ENCODE measurements around the gene NEIL1. TPM values are rescaled to one million over a fixed set of nuclear protein-coding genes. Genes with fewer than 3 reads are reported as not detected.
"Not testable (repeated sequence)": the region's sequence is repeated elsewhere in the genome, so short reads cannot be mapped to it uniquely, and the experiment has no call there.

Gene NEIL1
- total and polyA plus RNA-seq, 2 donors: 30.8 to 77.9 TPM

DNA sequence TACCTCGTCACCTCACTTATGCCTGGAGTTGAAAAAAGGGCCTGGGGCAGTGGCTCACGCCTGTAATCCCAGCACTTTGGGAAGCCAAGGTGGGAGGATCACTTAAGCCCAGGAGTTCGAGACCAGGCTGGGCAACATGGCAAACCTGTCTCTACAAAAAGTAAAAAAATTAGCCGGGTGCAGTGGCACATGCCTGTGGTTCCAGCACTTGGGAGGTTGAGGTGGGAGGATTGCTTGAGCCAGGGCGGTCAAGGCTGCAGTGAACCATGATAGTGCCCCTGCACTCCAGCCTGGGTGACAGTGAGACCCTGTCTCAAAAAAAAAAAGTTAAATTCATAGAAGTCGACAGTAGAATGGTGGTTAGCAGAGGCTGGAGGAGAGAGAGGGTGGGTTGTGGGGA, 4.6 kb upstream of the NEIL1 start:
- Histone ChIP-seq H3K36me3 (ENCODE audit: control insufficient read depth in 2 of 2, insufficient read depth in 2 of 2, low read length in 1 of 2) (peaks cover 23 to 31% of the 10 kb centered on the region in 2 donors), H3K4me1 (ENCODE audit: control insufficient read depth in 2 of 2, insufficient read depth in 2 of 2, low read length in 2 of 2) (peaks cover 5 to 6% of the 10 kb centered on the region in 2 donors), H3K27me3 (ENCODE audit: control insufficient read depth in 2 of 2, insufficient read depth in 1 of 2, low read length in 1 of 2) (peaks cover 0 to 4% of the 10 kb centered on the region in 2 donors), H3K27ac (ENCODE audit: low read depth in 1 of 2, low read length in 1 of 2) (no peak overlapping the region), H3K4me3 (ENCODE audit: low read length in 2 of 2) (no peak overlapping the region), H3K9me3 (ENCODE audit: control insufficient read depth in 2 of 2, insufficient read depth in 1 of 2, low read length in 1 of 2) (no peaks in the 10 kb centered on the region)
- 98% methylated on average over 6 of the region's 6 CpGs for WGBS
- DNase-seq (ENCODE audit: low read depth in 6 of 9, low spot score in 9 of 9): no peak

DNA sequence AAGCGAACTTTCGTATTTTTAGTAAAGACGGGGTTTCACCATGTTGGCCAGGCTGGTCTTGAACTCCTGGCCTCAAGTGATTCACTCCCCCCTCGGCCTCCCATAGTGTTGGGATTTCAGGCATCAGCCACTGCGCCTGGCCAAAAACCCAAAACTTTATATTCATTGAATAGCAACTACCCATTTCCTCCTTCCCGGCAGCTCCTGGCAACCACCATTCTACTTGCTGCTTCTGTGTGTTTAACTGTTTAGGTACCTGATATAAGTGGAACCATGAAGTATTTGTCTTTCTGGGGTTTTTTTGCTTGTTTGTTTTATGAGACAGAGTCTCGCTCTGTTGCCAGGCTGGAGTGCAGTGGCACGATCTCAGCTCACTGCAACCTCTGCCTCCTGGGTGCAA, 2.9 kb upstream of the NEIL1 start:
- H3K27ac ChIP-seq (ENCODE audit: low read depth in 1 of 2, low read length in 1 of 2); DNase-seq (ENCODE audit: low read depth in 6 of 9, low spot score in 9 of 9); H3K9me3 ChIP-seq (ENCODE audit: control insufficient read depth in 2 of 2, insufficient read depth in 1 of 2, low read length in 1 of 2); H3K4me3 ChIP-seq (ENCODE audit: low read length in 2 of 2): not testable (repeated sequence)
- H3K27me3 ChIP-seq (ENCODE audit: control insufficient read depth in 2 of 2, insufficient read depth in 1 of 2, low read length in 1 of 2): peaks cover 0 to 20% of the 10 kb centered on the region in 2 donors
- 66% methylated on average over 8 of the region's 8 CpGs for WGBS
- peaks cover 13 to 16% of the 10 kb centered on the region in 2 donors for H3K4me1 ChIP-seq (ENCODE audit: control insufficient read depth in 2 of 2, insufficient read depth in 2 of 2, low read length in 2 of 2)
- H3K36me3 ChIP-seq (ENCODE audit: control insufficient read depth in 2 of 2, insufficient read depth in 2 of 2, low read length in 1 of 2): peaks cover 23 to 26% of the 10 kb centered on the region in 2 donors

DNA sequence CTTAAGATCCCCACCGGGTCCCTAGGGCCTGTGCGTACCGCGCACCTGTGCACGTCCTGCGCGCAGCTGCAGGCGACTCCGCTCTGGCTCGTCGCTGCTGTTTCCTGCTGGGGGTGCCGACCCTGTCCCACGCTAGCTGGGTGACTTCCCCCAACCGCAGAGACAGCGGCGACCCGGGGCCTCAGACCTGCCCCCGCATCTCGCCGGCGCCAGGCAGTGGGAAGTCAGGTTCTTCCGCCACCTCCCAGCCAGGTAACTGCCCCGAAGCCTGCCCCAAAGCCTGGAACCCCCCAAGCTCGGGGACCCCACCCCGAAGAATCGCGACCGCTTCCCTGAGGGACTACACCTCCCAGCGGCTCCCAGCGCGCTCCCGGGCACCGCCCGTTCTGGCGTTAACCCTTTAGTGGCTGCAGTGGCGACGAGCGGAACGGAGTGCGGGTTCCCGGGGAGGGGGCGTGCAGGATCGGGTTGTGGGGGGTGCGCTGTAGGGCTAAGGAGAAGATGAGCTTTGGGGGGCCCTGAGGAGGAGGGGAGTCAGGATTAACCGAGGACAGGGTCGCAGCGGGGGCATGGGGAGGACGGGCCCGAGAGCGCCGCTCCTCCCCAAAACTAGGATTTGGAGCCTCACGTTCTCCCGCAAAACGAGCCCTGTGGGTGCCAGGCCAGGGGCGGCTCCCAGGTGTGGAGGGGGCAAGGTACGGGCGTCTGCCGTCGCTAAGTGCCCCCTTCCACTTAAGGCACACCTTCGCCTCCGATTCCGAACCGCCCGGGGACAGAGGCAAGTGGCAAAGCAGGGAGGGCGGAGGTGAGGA, 589 bp downstream of the NEIL1 start:
- Histone ChIP-seq H3K9me3 (ENCODE audit: control insufficient read depth in 2 of 2, insufficient read depth in 1 of 2, low read length in 1 of 2) (peaks cover 3 to 21% of the 10 kb centered on the region in 2 donors), H3K27me3 (ENCODE audit: control insufficient read depth in 2 of 2, insufficient read depth in 1 of 2, low read length in 1 of 2) (peaks cover 0 to 23% of the 10 kb centered on the region in 2 donors), H3K27ac (ENCODE audit: low read depth in 1 of 2, low read length in 1 of 2) (peak overlapping the region; percentile 76 to 81), H3K4me1 (ENCODE audit: control insufficient read depth in 2 of 2, insufficient read depth in 2 of 2, low read length in 2 of 2) (peaks cover 25 to 34% of the 10 kb centered on the region in 2 donors), H3K4me3 (ENCODE audit: low read length in 2 of 2) (peak overlapping the region; percentile 77 to 86), H3K36me3 (ENCODE audit: control insufficient read depth in 2 of 2, insufficient read depth in 2 of 2, low read length in 1 of 2) (peaks cover 1 to 4% of the 10 kb centered on the region in 2 donors)
- peak in 7 of 9 donors; percentile 65 to 90 (median 73) for DNase-seq (ENCODE audit: low read depth in 6 of 9, low spot score in 9 of 9)
- under 1% methylated on average over 65 of the region's 65 CpGs for WGBS

DNA sequence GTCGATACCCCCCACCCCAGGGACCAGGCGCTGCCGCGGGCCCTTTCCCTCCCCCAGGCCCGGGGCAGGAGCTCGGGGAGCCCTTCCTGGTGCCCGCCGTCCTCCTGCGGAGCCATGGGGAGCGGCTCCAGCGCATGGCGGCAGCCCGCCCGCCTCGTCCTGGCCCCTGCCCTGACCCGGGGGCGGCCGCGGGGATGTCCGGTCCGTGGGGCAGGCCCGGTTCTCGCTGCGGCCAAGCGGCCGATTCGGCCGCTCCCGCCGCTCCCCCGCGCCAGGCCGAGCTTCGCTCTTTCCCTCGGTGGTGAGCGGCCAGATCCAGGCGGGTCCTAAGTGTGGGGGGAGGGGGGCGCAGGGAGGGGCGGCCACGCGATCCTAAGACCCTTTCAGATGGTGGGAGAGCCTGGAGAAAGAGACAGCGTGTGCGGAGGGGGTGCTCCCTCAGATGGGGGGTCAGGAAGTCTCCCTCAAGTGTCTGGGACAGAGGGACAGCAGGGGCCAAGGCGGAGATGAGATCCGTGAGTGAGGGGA, 1.3 kb downstream of the NEIL1 start:
- H3K27ac ChIP-seq (ENCODE audit: low read depth in 1 of 2, low read length in 1 of 2): peak overlapping the region in 1 of 2 donors; percentile 36
- DNase-seq (ENCODE audit: low read depth in 6 of 9, low spot score in 9 of 9): no peak
- WGBS: 3% methylated on average over 45 of the region's 45 CpGs
- peaks cover 3 to 21% of the 10 kb centered on the region in 2 donors for H3K9me3 ChIP-seq (ENCODE audit: control insufficient read depth in 2 of 2, insufficient read depth in 1 of 2, low read length in 1 of 2)
- peak overlapping the region; percentile 77 to 86 for H3K4me3 ChIP-seq (ENCODE audit: low read length in 2 of 2)
- peaks cover 0 to 23% of the 10 kb centered on the region in 2 donors for H3K27me3 ChIP-seq (ENCODE audit: control insufficient read depth in 2 of 2, insufficient read depth in 1 of 2, low read length in 1 of 2)
- H3K36me3 ChIP-seq (ENCODE audit: control insufficient read depth in 2 of 2, insufficient read depth in 2 of 2, low read length in 1 of 2): peaks cover 4 to 5% of the 10 kb centered on the region in 2 donors
- H3K4me1 ChIP-seq (ENCODE audit: control insufficient read depth in 2 of 2, insufficient read depth in 2 of 2, low read length in 2 of 2): peaks cover 25 to 34% of the 10 kb centered on the region in 2 donors

DNA sequence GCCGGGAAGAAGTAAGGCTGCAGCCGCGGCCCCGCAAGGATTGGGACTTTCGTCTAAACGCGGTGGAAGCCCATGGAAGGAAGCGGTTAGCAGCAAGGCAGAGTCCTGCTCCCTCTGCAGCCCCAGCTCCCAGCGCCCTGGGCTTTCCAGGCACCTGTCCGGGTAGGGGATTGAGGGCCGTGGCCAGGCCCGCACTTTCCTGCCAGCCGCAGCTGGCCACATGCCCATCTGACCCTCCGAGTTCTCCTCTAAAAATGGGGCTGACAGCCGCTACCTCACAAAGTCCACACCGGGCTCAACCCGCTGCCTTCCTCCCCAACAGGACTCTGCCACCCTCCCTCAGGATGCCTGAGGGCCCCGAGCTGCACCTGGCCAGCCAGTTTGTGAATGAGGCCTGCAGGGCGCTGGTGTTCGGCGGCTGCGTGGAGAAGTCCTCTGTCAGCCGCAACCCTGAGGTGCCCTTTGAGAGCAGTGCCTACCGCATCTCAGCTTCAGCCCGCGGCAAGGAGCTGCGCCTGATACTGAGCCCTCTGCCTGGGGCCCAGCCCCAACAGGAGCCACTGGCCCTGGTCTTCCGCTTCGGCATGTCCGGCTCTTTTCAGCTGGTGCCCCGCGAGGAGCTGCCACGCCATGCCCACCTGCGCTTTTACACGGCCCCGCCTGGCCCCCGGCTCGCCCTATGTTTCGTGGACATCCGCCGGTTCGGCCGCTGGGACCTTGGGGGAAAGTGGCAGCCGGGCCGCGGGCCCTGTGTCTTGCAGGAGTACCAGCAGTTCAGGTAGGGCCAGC, 1.9 kb downstream of the NEIL1 start:
- peak overlapping the region; percentile 77 to 86 for H3K4me3 ChIP-seq (ENCODE audit: low read length in 2 of 2)
- H3K4me1 ChIP-seq (ENCODE audit: control insufficient read depth in 2 of 2, insufficient read depth in 2 of 2, low read length in 2 of 2): peaks cover 25 to 34% of the 10 kb centered on the region in 2 donors
- DNase-seq (ENCODE audit: low read depth in 6 of 9, low spot score in 9 of 9): peak in 1 of 9 donors; percentile 36
- H3K36me3 ChIP-seq (ENCODE audit: control insufficient read depth in 2 of 2, insufficient read depth in 2 of 2, low read length in 1 of 2): peaks cover 4 to 5% of the 10 kb centered on the region in 2 donors
- peaks cover 0 to 23% of the 10 kb centered on the region in 2 donors for H3K27me3 ChIP-seq (ENCODE audit: control insufficient read depth in 2 of 2, insufficient read depth in 1 of 2, low read length in 1 of 2)
- peaks cover 3 to 21% of the 10 kb centered on the region in 2 donors for H3K9me3 ChIP-seq (ENCODE audit: control insufficient read depth in 2 of 2, insufficient read depth in 1 of 2, low read length in 1 of 2)
- H3K27ac ChIP-seq (ENCODE audit: low read depth in 1 of 2, low read length in 1 of 2): no peak overlapping the region
- WGBS: 57% methylated on average over 46 of the region's 46 CpGs

DNA sequence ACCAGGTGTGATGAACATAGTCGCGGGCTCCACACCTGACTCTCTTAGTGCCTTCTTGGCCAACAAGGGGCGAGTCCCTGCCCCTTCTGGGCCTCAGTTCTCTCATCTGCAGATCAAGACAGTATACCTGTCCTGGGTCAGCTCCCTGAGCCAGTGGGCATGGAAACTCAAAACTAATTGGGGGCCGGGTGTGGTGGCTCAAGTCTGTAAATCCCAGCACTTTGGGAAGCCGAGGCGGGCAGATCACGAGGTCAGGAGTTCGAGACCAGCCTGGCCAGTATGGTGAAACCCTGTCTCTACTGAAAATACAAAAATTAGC, 2.5 kb downstream of the NEIL1 start:
- peaks cover 3 to 21% of the 10 kb centered on the region in 2 donors for H3K9me3 ChIP-seq (ENCODE audit: control insufficient read depth in 2 of 2, insufficient read depth in 1 of 2, low read length in 1 of 2)
- H3K4me3 ChIP-seq (ENCODE audit: low read length in 2 of 2): peak overlapping the region in 1 of 2 donors; percentile 77
- not testable (repeated sequence) for H3K27ac ChIP-seq (ENCODE audit: low read depth in 1 of 2, low read length in 1 of 2); H3K36me3 ChIP-seq (ENCODE audit: control insufficient read depth in 2 of 2, insufficient read depth in 2 of 2, low read length in 1 of 2); DNase-seq (ENCODE audit: low read depth in 6 of 9, low spot score in 9 of 9)
- H3K27me3 ChIP-seq (ENCODE audit: control insufficient read depth in 2 of 2, insufficient read depth in 1 of 2, low read length in 1 of 2): peaks cover 0 to 23% of the 10 kb centered on the region in 2 donors
- 95% methylated on average over 8 of the region's 8 CpGs for WGBS
- H3K4me1 ChIP-seq (ENCODE audit: control insufficient read depth in 2 of 2, insufficient read depth in 2 of 2, low read length in 2 of 2): peaks cover 25 to 34% of the 10 kb centered on the region in 2 donors

DNA sequence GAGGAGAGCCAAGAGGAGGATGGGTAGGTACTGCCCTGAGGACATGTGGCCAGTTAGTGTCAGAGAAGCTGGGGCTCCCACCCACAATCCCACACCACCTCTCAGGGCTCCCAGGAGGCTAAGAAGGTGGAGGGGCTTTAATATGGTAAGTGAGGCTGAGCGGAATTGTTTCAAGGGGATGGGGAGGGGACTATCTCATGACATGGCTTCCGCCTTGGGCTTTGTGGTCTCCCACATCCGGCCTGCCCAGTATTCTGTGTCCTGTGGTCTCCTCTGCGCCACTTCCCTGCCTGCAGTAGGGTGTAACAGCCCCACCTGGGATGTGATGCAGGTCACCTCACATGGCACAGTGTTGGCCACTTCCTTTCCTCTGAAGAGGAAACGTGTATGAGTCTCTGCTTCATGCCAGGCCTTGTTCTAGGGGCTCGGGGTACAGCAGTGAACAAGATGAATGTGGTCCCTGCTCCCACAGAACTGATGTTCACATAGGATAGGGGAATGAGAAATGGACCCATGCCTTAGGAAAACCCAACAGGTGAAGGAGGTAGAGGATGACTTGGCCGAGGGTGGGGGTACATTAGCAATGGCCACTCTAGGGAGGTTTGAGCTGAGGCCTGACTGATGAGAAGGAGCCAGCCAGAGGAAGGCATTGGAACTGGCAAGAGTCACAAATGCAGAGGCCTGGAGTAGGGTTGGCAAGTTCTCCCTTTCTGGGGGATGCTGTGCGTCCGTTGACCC, 3.2 kb downstream of the NEIL1 start:
- WGBS: 38% methylated on average over 9 of the region's 9 CpGs
- Histone ChIP-seq H3K4me3 (ENCODE audit: low read length in 2 of 2) (no peak overlapping the region), H3K27ac (ENCODE audit: low read depth in 1 of 2, low read length in 1 of 2) (peak overlapping the region; percentile 33 to 70), H3K4me1 (ENCODE audit: control insufficient read depth in 2 of 2, insufficient read depth in 2 of 2, low read length in 2 of 2) (peaks cover 25 to 34% of the 10 kb centered on the region in 2 donors), H3K27me3 (ENCODE audit: control insufficient read depth in 2 of 2, insufficient read depth in 1 of 2, low read length in 1 of 2) (peaks cover 0 to 23% of the 10 kb centered on the region in 2 donors), H3K9me3 (ENCODE audit: control insufficient read depth in 2 of 2, insufficient read depth in 1 of 2, low read length in 1 of 2) (peaks cover 3 to 21% of the 10 kb centered on the region in 2 donors), H3K36me3 (ENCODE audit: control insufficient read depth in 2 of 2, insufficient read depth in 2 of 2, low read length in 1 of 2) (peaks cover 10 to 14% of the 10 kb centered on the region in 2 donors)
- DNase-seq (ENCODE audit: low read depth in 6 of 9, low spot score in 9 of 9): peak in 5 of 9 donors; percentile 39 to 87 (median 74)

DNA sequence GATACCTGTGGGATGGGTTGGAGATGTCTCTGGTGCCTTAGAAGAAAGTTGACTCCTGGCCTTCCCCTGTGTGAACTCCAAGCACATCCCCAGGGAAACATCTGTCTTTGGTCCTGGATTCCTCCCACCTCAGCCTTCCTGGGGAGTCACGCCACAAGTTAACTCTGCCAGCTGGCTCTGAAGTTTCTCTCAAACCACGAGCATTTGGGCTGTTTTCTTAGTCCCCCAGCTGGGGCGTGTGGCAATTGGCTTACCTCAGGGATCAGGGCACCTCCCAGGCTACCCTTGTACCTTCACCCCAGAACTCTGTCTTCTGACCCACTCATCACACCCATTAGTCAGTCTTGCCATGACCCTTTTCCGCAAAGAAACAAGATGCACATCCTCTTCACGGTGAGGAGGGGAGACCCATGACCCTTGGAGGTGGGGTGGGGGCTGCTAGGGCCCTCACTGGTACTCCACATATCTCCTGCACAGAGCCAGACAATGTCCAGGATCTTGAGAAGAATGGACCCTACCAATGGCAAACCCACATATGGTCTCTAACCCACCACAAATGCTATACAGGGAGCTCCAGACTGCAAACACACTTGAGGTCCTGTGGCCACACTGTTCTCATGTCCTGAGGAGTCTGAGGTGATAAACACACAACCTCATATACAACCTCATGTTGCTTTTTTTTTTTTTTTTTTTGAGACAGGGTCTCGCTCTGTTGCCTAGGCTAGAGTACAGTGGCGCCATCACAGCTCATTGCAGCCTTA, 3.9 kb downstream of the NEIL1 start:
- H3K27ac ChIP-seq (ENCODE audit: low read depth in 1 of 2, low read length in 1 of 2): peak overlapping the region; percentile 31 to 33
- peaks cover 0 to 23% of the 10 kb centered on the region in 2 donors for H3K27me3 ChIP-seq (ENCODE audit: control insufficient read depth in 2 of 2, insufficient read depth in 1 of 2, low read length in 1 of 2)
- H3K36me3 ChIP-seq (ENCODE audit: control insufficient read depth in 2 of 2, insufficient read depth in 2 of 2, low read length in 1 of 2): peaks cover 17 to 20% of the 10 kb centered on the region in 2 donors
- no peak overlapping the region for H3K4me3 ChIP-seq (ENCODE audit: low read length in 2 of 2)
- 74% methylated on average over 7 of the region's 7 CpGs for WGBS
- DNase-seq (ENCODE audit: low read depth in 6 of 9, low spot score in 9 of 9): no peak
- H3K9me3 ChIP-seq (ENCODE audit: control insufficient read depth in 2 of 2, insufficient read depth in 1 of 2, low read length in 1 of 2): peaks cover 3 to 21% of the 10 kb centered on the region in 2 donors
- H3K4me1 ChIP-seq (ENCODE audit: control insufficient read depth in 2 of 2, insufficient read depth in 2 of 2, low read length in 2 of 2): peaks cover 25 to 34% of the 10 kb centered on the region in 2 donors
